K562 (cell line): ENCODE data around the gene AGMO. TPM values are rescaled to one million over a fixed set of nuclear protein-coding genes. Genes with fewer than 3 reads are reported as not detected.

ENCODE experiments used
- ATAC-seq: fragments of 200-7000 bp; cut with Tn5 transposase; 3 replicates; pipeline ENCODE4 v1.9.1; 2020; ENCODE audit warnings: moderate library complexity
- BruUV-seq: library from RNA; stranded (reverse); fragments of 400-500 nt; replicated peaks from 2 replicates; lab custom pipeline; 2021; lab: Mats Ljungman, UMichigan
- CTCF ChIA-PET: fragments of 300-600 bp; formaldehyde crosslinking; extraction: SDS; loops from one replicate; lab custom pipeline; 2021; ENCODE audit warnings: low intra/inter-chr PET ratio; lab: Yijun Ruan, JAX
- POLR2A ChIA-PET: fragments of 300-600, 350-650 bp; sonication (Branson Sonifier 250); formaldehyde crosslinking; extraction: SDS; loops from one replicate; lab custom pipeline; 2021; ENCODE audit warnings: antibody characterized with exemption, inconsistent platforms; lab: Yijun Ruan, JAX
- DNase-seq, 4 experiments: peaks; one replicate each; pipeline versions ENCODE4 v3.0.0 to v3.0.0-alpha.2; 2011 to 2018; ENCODE audit warnings: low spot score in 3 of 4, mixed read lengths in 3 of 4; ENCODE audit errors: extremely low read depth in 1 of 4
- FAIRE-seq: peaks from 2 replicates; lab custom pipeline; 2011; peaks lifted over from hg19 to GRCh38; lab: Jason Lieb, UNC
- H2AFZ ChIP-seq: 2 replicates; pipeline ENCODE4 v1.6.0; 2011; ENCODE audit warnings: low read depth, low read length, control low read depth, inconsistent platforms
- H3K27ac ChIP-seq: fragments of 200-600 bp; 3 replicates; pipeline ENCODE4 v1.8.0; 2011; ENCODE audit warnings: low read depth, mild to moderate bottlenecking, control low read depth, inconsistent platforms, low read length, moderate library complexity, mixed read lengths; ENCODE audit errors: extremely low read depth
- H3K27me3 ChIP-seq, 2 experiments: fragments of 300-600 bp in 1 of 2; 2 replicates in 1 of 2; 3 replicates in 1 of 2; pipeline versions ENCODE4 v1.6.0 to v1.8.0; 2011; ENCODE audit warnings: inconsistent platforms in 2 of 2, low read length in 2 of 2, mild to moderate bottlenecking in 1 of 2, mixed read lengths in 1 of 2, moderate library complexity in 1 of 2; ENCODE audit not compliant: control insufficient read depth in 2 of 2, insufficient read depth in 2 of 2
- H3K36me3 ChIP-seq: fragments of 300-600 bp; 3 replicates; pipeline ENCODE4 v1.8.0; 2011; ENCODE audit warnings: mild to moderate bottlenecking, low read length, inconsistent platforms; ENCODE audit not compliant: control insufficient read depth, insufficient read depth
- H3K4me1 ChIP-seq, 2 experiments: fragments of 200-600 bp in 1 of 2; replicated peaks in 1 of 2; 2 replicates in 1 of 2; 3 replicates in 1 of 2; pipeline versions ENCODE4 v1.5.1 to v1.8.0; 2011; ENCODE audit warnings: inconsistent platforms in 2 of 2, low read length in 2 of 2, mild to moderate bottlenecking in 1 of 2, mixed read lengths in 1 of 2, moderate library complexity in 1 of 2; ENCODE audit not compliant: control insufficient read depth in 2 of 2, insufficient read depth in 2 of 2
- H3K4me2 ChIP-seq: 2 replicates; pipeline ENCODE4 v1.6.1; 2011; ENCODE audit warnings: low read length, control low read depth, inconsistent platforms, mixed read lengths; ENCODE audit not compliant: insufficient read depth
- H3K4me3 ChIP-seq: fragments of 200-600 bp; sonication (generic), shearing (Covaris generic); 2 replicates; pipeline ENCODE4 v1.5.1; 2016; ENCODE audit warnings: control low read depth, inconsistent platforms
- H3K79me2 ChIP-seq: fragments of 200-600 bp; 3 replicates; pipeline ENCODE4 v1.8.0; 2011; ENCODE audit warnings: low read length, inconsistent platforms; ENCODE audit not compliant: control insufficient read depth, insufficient read depth
- H3K9ac ChIP-seq, 2 experiments: 2 replicates each; pipeline versions ENCODE4 v1.6.0 to v1.6.1; 2011; ENCODE audit warnings: low read depth in 2 of 2, low read length in 2 of 2, control low read depth in 1 of 2, inconsistent platforms in 1 of 2, mild to moderate bottlenecking in 1 of 2, mixed read lengths in 1 of 2; ENCODE audit not compliant: insufficient read depth in 1 of 2
- H3K9me1 ChIP-seq: one replicate; pipeline ENCODE4 v1.6.0; 2011; ENCODE audit warnings: inconsistent platforms, mild to moderate bottlenecking, low read length, moderate library complexity; ENCODE audit not compliant: control insufficient read depth, insufficient read depth
- H3K9me3 ChIP-seq: replicated peaks from 2 replicates; pipeline ENCODE4 v1.5.1; 2011; ENCODE audit warnings: low read depth, low read length, inconsistent platforms; ENCODE audit not compliant: control insufficient read depth, insufficient read depth
- H4K20me1 ChIP-seq: replicated peaks from 2 replicates; pipeline ENCODE4 v1.6.1; 2011; ENCODE audit warnings: low read length, inconsistent platforms, mixed read lengths; ENCODE audit not compliant: control insufficient read depth, insufficient read depth
- ARID3B ChIP-seq: fragments of 250-450 bp; sonication (Bioruptor Pico); IDR thresholded peaks from 2 replicates; pipeline ENCODE4 v1.4.0; 2020; ENCODE audit warnings: borderline replicate concordance
- CBFA2T3 ChIP-seq: fragments of 450-650 bp; IDR thresholded peaks from 2 replicates; pipeline ENCODE4 v1.6.1; 2017
- CHCHD3 ChIP-seq: fragments of 250-450 bp; sonication (Bioruptor Pico); IDR thresholded peaks from 2 replicates; pipeline ENCODE4 v2.1.2; 2022; ENCODE audit warnings: mild to moderate bottlenecking
- MIER1 ChIP-seq: fragments of 450-650 bp; IDR thresholded peaks from 2 replicates; pipeline ENCODE4 v1.6.1; 2016; ENCODE audit warnings: antibody characterized with exemption, mild to moderate bottlenecking, low read depth
- SMARCB1 ChIP-seq: IDR thresholded peaks from 2 replicates; pipeline ENCODE4 v1.6.1; 2011; ENCODE audit warnings: improper control_type of control experiment, low read depth; ENCODE audit not compliant: insufficient read length
- STAT5B ChIP-seq: fragments of 250-450 bp; sonication (Bioruptor Pico); IDR thresholded peaks from 2 replicates; pipeline ENCODE4 v1.8.0; 2021; ENCODE audit warnings: mild to moderate bottlenecking, inconsistent platforms
- TRIM28 ChIP-seq: fragments of 450-650 bp; IDR thresholded peaks from 2 replicates; pipeline ENCODE4 v1.6.1; 2017
- ZBTB43 ChIP-seq: sonication (generic); formaldehyde crosslinking; IDR thresholded peaks from 2 replicates; pipeline ENCODE4 v1.8.0; 2023; ENCODE audit warnings: mild to moderate bottlenecking, missing genetic modification reagents
- ZNF592 ChIP-seq: fragments of 450-650 bp; IDR thresholded peaks from 2 replicates; pipeline ENCODE4 v1.6.1; 2017; ENCODE audit warnings: antibody characterized with exemption, mild to moderate bottlenecking
- ZNF707 ChIP-seq: fragments of 250-450 bp; sonication (Bioruptor Pico); conservative IDR thresholded peaks from 2 replicates; pipeline ENCODE4 v1.8.0; 2022; ENCODE audit warnings: inconsistent platforms, mild to moderate bottlenecking, moderate library complexity
- ZNF740 ChIP-seq, 3 experiments: fragments of 200-800 bp in 1 of 3; sonication (Bioruptor generic) in 1 of 3; sonication (generic) in 1 of 3; formaldehyde crosslinking in 1 of 3; IDR thresholded peaks; 2 replicates each; pipeline versions ENCODE4 v1.6.1 to v1.8.0; 2016 to 2022; ENCODE audit warnings: mild to moderate bottlenecking in 2 of 3, missing compliant biosample characterization in 2 of 3, missing genetic modification characterization in 2 of 3, missing genetic modification reagents in 1 of 3
- WGBS: fragments of 100-300 bp; shearing (Covaris generic); methylation state at CpG from one replicate; pipeline ENCODE4 v1.1.6; 2016; ENCODE audit warnings: low coverage, mixed read lengths; ENCODE audit not compliant: insufficient coverage; ENCODE audit errors: missing lambda C conversion rate; 5-methylcytosine and 5-hydroxymethylcytosine counted together
- in situ Hi-C: fragments of 300-500 bp; cut with MboI; formaldehyde crosslinking; loops from 4 replicates; pipeline ENCODE4 v1.15.0; 2018; ENCODE audit warnings: inconsistent platforms, mixed read lengths
- intact Hi-C: fragments of 100-400 bp; cut with micrococcal nuclease; formaldehyde crosslinking; loops from 2 replicates; pipeline ENCODE4 v1.14.2; 2022
- polyA plus RNA-seq, 8 experiments: library from polyadenylated mRNA; depleted of rRNA in 4 of 8; stranded (reverse) in 5 of 8; unstranded in 3 of 8; fragments of >200 nt; fragmentation: Nextera tagmentation in 2 of 8; fragmentation: Illumina TruSeq in 1 of 8; extraction: Ambion mirVana in 2 of 8; extraction: Trizol in 1 of 8; gene quantifications; 2 replicates each; pipeline versions ENCODE4 v1.2.1 to v1.2.3, GENCODE V29; 2011 to 2014; ENCODE audit warnings: inconsistent platforms in 1 of 8, missing spikeins in 1 of 8
- total RNA-seq, 7 experiments: library from RNA; depleted of rRNA in 6 of 7; stranded (reverse); fragments of >200 nt in 6 of 7; fragmentation: Illumina TruSeq in 2 of 7; extraction: Trizol in 2 of 7; gene quantifications; 2 replicates each; pipeline versions ENCODE4 v1.2.1 to v1.2.3, GENCODE V29; 2011 to 2021; ENCODE audit warnings: low replicate concordance in 1 of 7

The AGMO gene
- total and polyA plus RNA-seq, 9 of the 15 experiments (the other 6 are each of a cell fraction or from before 2014, with no cell fraction given) = 0.30 to 1.4 (median 0.69) TPM; not detected in 1

GRCh38 chr7:15400440-15400839 lies 161.4 kb downstream of the AGMO start:
- DNase-seq (no peak), ATAC-seq (no peak), FAIRE-seq (no peak)
- no peaks in the 10 kb centered on the region for H3K27me3 ChIP-seq
- BruUV-seq = no TSS peak
- H3K27ac ChIP-seq = no peak overlapping the region
- CTCF ChIA-PET = no interaction called here
- in situ Hi-C loops = no loop called here
- no peak overlapping the region for H2AFZ ChIP-seq
- POLR2A ChIA-PET = no interaction called here
- TF ChIP-seq ZNF592 (no peak), TRIM28 (no peak), ZNF740 (CRISPR knock-in tag; IDR thresholded peaks at IDR 0.05) (no peak), ZNF740 (tag; IDR thresholded peaks at IDR 0.05) (no peak), ZBTB43 (no peak), SMARCB1 (no peak), STAT5B (CRISPR knock-in tag) (no peak), CBFA2T3 (no peak), CHCHD3 (CRISPR knock-in tag) (no peak), ZNF707 (CRISPR knock-in tag) (no peak), MIER1 (no peak), ARID3B (no peak)
- no peaks in the 10 kb centered on the region for H3K36me3 ChIP-seq
- H3K4me3 ChIP-seq = no peak overlapping the region
- no peak overlapping the region for H3K4me2 ChIP-seq
- no peak overlapping the region for H3K9ac ChIP-seq
- no peaks in the 10 kb centered on the region for H3K9me1 ChIP-seq
- WGBS = 2% methylated on average over 3 of the region's 3 CpGs
- intact Hi-C loops = no loop called here
- no peaks in the 10 kb centered on the region for H3K4me1 ChIP-seq
- H4K20me1 ChIP-seq = no peaks in the 10 kb centered on the region
- H3K79me2 ChIP-seq = no peaks in the 10 kb centered on the region
- H3K9me3 ChIP-seq = 0 out of 2 replicates have a peak, but pooled peaks cover 3% of the 10 kb centered on the region
